Colonic mucosa (tissue), 4 donors: ENCODE measurements around the gene NEK7. TPM values are rescaled to one million over a fixed set of nuclear protein-coding genes. Genes with fewer than 3 reads are reported as not detected.

Experiments
- DNase-seq: peaks from one replicate; pipeline ENCODE4 v3.0.0-alpha.2; 2020
- H3K27ac ChIP-seq: fragments of 200-600 bp; one replicate; pipeline ENCODE4 v1.8.0; 2021
- H3K27me3 ChIP-seq: fragments of 200-600 bp; one replicate; pipeline ENCODE4 v1.8.0; 2021
- H3K36me3 ChIP-seq: fragments of 200-600 bp; one replicate; pipeline ENCODE4 v1.8.0; 2021
- H3K4me1 ChIP-seq: fragments of 200-600 bp; one replicate; pipeline ENCODE4 v1.8.0; 2021; ENCODE audit warnings: mild to moderate bottlenecking
- H3K4me3 ChIP-seq: fragments of 200-600 bp; one replicate; pipeline ENCODE4 v1.8.0; 2021
- H3K9ac ChIP-seq, 2 donors: one replicate each; pipeline ENCODE4 v1.7.0; 2013; ENCODE audit warnings: control low read depth in 2 of 2, low read depth in 2 of 2, low read length in 2 of 2
- H3K9me3 ChIP-seq: fragments of 200-600 bp; one replicate; pipeline ENCODE4 v1.8.0; 2021
- CTCF ChIP-seq: fragments of 200-600 bp; IDR thresholded peaks from one replicate; pipeline ENCODE4 v1.8.0; 2022; ENCODE audit warnings: antibody characterized with exemption, mild to moderate bottlenecking
- intact Hi-C: fragments of 100-400 bp; cut with DNase I; formaldehyde crosslinking; loops from one replicate; pipeline ENCODE4 v1.14.1; 2022
- total RNA-seq, 2 donors: library from RNA; stranded (reverse); fragmentation: NEBNext Ultra II Directional in 1 of 2; extraction: Animal tissue kit (Norgen Biotek cat#: 25700) in 1 of 2; gene quantifications; one replicate each; pipeline ENCODE4 v1.2.1, GENCODE V29; 2021
- donor health status: healthy.
- donor health status: DM: no; HTN: no; CAD: no.
- donor health status: DM: no; HTN: no; CAD: no.

Gene NEK7
- total RNA-seq, 2 donors from 2014 or later = 45.4 to 64.7 TPM

GRCh38 chr1:198178615-198179014 lies 21.8 kb downstream of the NEK7 start:
- Histone ChIP-seq H3K9me3 (no peaks in the 10 kb centered on the region), H3K36me3 (no peaks in the 10 kb centered on the region), H3K4me1 (peaks cover 5% of the 10 kb centered on the region), H3K9ac (no peak overlapping the region), H3K27ac (no peak overlapping the region), H3K27me3 (no peaks in the 10 kb centered on the region), H3K4me3 (no peak overlapping the region)
- intact Hi-C loops = no loop called here
- no peak for DNase-seq
- TF ChIP-seq CTCF = no peak

- no peak for TF ChIP-seq CTCF
- intact Hi-C loops = no loop called here
- Histone ChIP-seq H3K36me3 (no peaks in the 10 kb centered on the region), H3K4me3 (no peak overlapping the region), H3K9ac (no peak overlapping the region), H3K4me1 (peaks cover 1% of the 10 kb centered on the region), H3K27me3 (no peaks in the 10 kb centered on the region), H3K27ac (no peak overlapping the region), H3K9me3 (no peaks in the 10 kb centered on the region)
- no peak for DNase-seq
Observed at GRCh38 chr1:198179556-198179981, 22.8 kb downstream of the NEK7 start.

- Histone ChIP-seq H3K4me3 (no peak overlapping the region), H3K27me3 (no peaks in the 10 kb centered on the region), H3K9me3 (no peaks in the 10 kb centered on the region), H3K27ac (no peak overlapping the region), H3K4me1 (no peaks in the 10 kb centered on the region), H3K9ac (no peak overlapping the region), H3K36me3 (no peaks in the 10 kb centered on the region)
- intact Hi-C loops = no loop called here
- DNase-seq = no peak
- TF ChIP-seq CTCF = no peak
Observed at GRCh38 chr1:198183605-198184004, 26.8 kb downstream of the NEK7 start.

- H3K27me3 ChIP-seq = no peaks in the 10 kb centered on the region
- no peak overlapping the region for H3K4me3 ChIP-seq
- H3K36me3 ChIP-seq = no peaks in the 10 kb centered on the region
- no peak for DNase-seq
- H3K4me1 ChIP-seq = no peaks in the 10 kb centered on the region
- no peak for TF ChIP-seq CTCF
- no peak overlapping the region for H3K27ac ChIP-seq
- H3K9ac ChIP-seq = no peak overlapping the region
- H3K9me3 ChIP-seq = no peaks in the 10 kb centered on the region
- intact Hi-C loops = no loop called here
Observed at GRCh38 chr1:198184516-198184915, 27.7 kb downstream of the NEK7 start.

- intact Hi-C loops = no loop called here
- Histone ChIP-seq H3K27me3 (no peaks in the 10 kb centered on the region), H3K4me3 (no peak overlapping the region), H3K27ac (no peak overlapping the region), H3K9ac (no peak overlapping the region), H3K9me3 (no peaks in the 10 kb centered on the region), H3K4me1 (no peaks in the 10 kb centered on the region), H3K36me3 (no peaks in the 10 kb centered on the region)
- no peak for DNase-seq
- no peak for TF ChIP-seq CTCF
Observed at GRCh38 chr1:198185146-198185545, 28.3 kb downstream of the NEK7 start.

GRCh38 chr1:198185759-198186158 lies 29.0 kb downstream of the NEK7 start:
- DNase-seq = no peak
- Histone ChIP-seq H3K4me1 (no peaks in the 10 kb centered on the region), H3K9me3 (no peaks in the 10 kb centered on the region), H3K27ac (no peak overlapping the region), H3K9ac (no peak overlapping the region), H3K4me3 (no peak overlapping the region), H3K36me3 (no peaks in the 10 kb centered on the region), H3K27me3 (no peaks in the 10 kb centered on the region)
- intact Hi-C loops = no loop called here
- TF ChIP-seq CTCF = no peak
